ENCODE results near the gene AP1B1.

DNA sequence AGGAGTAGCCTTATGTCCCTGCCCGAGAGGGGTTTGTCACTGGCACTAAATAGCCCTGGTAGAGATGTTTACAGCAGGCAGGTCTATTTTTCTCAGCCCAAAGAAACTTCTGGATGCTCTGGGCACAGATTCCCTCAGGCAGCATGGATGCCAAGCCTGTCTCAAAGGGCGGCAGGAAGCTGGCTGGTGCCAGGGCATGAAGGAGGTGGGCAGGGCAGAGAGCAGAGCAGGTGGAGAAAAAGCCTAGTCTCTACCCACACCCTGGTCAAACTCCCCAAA lies 86.0 kb downstream of the AP1B1 start:
- TF ChIP-seq TARDBP (IDR thresholded peaks at IDR 0.05) (no peak), SP1 (IDR thresholded peaks at IDR 0.05) (no peak)

All from HEK293T (cell line).